ENCODE measurements around the gene ATP5MC2.

DNA sequence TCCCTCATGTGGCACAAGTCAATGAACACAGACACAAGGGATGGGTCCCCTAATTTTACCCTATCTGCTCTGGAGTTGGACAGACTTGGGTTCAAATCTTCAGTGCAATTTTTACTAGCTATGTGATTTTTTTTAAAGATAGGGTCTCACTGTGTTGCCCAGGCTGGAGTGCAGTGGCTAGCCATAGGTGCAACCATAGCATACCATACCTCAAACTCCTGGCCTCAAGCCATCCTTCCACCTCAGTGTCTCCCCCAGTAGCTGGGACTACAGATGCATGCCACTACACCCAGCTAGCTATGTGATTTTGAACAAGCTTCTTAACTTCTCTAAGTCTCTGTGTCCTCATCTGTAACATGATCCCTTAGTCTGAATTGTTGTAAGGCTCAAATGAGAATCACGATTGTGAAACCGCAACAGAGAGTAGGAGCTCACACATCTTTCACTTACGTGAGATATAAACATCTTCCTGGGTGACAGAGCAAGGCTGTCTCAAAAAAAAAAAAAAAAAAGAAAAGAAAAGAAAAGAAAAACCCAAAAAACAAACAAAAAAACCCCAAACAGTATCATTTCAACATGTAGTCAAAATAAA lies 46.7 kb upstream of the ATP5MC2 start:
- TF ChIP-seq, protein P1, sequence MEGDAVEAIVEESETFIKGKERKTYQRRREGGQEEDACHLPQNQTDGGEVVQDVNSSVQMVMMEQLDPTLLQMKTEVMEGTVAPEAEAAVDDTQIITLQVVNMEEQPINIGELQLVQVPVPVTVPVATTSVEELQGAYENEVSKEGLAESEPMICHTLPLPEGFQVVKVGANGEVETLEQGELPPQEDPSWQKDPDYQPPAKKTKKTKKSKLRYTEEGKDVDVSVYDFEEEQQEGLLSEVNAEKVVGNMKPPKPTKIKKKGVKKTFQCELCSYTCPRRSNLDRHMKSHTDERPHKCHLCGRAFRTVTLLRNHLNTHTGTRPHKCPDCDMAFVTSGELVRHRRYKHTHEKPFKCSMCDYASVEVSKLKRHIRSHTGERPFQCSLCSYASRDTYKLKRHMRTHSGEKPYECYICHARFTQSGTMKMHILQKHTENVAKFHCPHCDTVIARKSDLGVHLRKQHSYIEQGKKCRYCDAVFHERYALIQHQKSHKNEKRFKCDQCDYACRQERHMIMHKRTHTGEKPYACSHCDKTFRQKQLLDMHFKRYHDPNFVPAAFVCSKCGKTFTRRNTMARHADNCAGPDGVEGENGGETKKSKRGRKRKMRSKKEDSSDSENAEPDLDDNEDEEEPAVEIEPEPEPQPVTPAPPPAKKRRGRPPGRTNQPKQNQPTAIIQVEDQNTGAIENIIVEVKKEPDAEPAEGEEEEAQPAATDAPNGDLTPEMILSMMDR (IDR thresholded peaks at IDR 0.05), result no peak
- TF ChIP-seq EP300 (IDR thresholded peaks at IDR 0.05; ENCODE audit: borderline replicate concordance in 1 of 2, low read depth in 1 of 2, low read length in 1 of 2) (no peak), GABPA (IDR thresholded peaks at IDR 0.05; ENCODE audit: low read depth) (no peak), SIN3A (IDR thresholded peaks at IDR 0.05; ENCODE audit: borderline replicate concordance, low read depth, low read length) (no peak), RAD21 (IDR thresholded peaks at IDR 0.05; ENCODE audit: low read length) (no peak), POLR2AphosphoS5 (IDR thresholded peaks at IDR 0.05; ENCODE audit: low read depth, low read length) (no peak), YY1 (IDR thresholded peaks at IDR 0.05; ENCODE audit: low read depth) (no peak)
- TF ChIP-seq, protein P2, sequence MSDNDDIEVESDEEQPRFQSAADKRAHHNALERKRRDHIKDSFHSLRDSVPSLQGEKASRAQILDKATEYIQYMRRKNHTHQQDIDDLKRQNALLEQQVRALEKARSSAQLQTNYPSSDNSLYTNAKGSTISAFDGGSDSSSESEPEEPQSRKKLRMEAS (IDR thresholded peaks at IDR 0.05; ENCODE audit: low read depth), result no peak
- TF ChIP-seq, protein P3, sequence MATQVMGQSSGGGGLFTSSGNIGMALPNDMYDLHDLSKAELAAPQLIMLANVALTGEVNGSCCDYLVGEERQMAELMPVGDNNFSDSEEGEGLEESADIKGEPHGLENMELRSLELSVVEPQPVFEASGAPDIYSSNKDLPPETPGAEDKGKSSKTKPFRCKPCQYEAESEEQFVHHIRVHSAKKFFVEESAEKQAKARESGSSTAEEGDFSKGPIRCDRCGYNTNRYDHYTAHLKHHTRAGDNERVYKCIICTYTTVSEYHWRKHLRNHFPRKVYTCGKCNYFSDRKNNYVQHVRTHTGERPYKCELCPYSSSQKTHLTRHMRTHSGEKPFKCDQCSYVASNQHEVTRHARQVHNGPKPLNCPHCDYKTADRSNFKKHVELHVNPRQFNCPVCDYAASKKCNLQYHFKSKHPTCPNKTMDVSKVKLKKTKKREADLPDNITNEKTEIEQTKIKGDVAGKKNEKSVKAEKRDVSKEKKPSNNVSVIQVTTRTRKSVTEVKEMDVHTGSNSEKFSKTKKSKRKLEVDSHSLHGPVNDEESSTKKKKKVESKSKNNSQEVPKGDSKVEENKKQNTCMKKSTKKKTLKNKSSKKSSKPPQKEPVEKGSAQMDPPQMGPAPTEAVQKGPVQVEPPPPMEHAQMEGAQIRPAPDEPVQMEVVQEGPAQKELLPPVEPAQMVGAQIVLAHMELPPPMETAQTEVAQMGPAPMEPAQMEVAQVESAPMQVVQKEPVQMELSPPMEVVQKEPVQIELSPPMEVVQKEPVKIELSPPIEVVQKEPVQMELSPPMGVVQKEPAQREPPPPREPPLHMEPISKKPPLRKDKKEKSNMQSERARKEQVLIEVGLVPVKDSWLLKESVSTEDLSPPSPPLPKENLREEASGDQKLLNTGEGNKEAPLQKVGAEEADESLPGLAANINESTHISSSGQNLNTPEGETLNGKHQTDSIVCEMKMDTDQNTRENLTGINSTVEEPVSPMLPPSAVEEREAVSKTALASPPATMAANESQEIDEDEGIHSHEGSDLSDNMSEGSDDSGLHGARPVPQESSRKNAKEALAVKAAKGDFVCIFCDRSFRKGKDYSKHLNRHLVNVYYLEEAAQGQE (IDR thresholded peaks at IDR 0.05; ENCODE audit: low read depth, low read length), result no peak

Data from SK-N-SH (cell line).